Measurements from ENCODE around the gene ADTRP.

- TF ChIP-seq CTCF (IDR thresholded peaks at IDR 0.05) (no peak), USF2 (CRISPR knock-in tag; IDR thresholded peaks at IDR 0.05) (no peak), TEAD4 (CRISPR knock-in tag; IDR thresholded peaks at IDR 0.05) (no peak), NR1H2 (CRISPR knock-in tag; IDR thresholded peaks at IDR 0.05) (no peak), ZNF232 (CRISPR knock-in tag; IDR thresholded peaks at IDR 0.05) (no peak), TEAD1 (CRISPR knock-in tag; IDR thresholded peaks at IDR 0.05) (no peak), PRRX2 (CRISPR knock-in tag; IDR thresholded peaks at IDR 0.05) (no peak), ATF2 (CRISPR knock-in tag; IDR thresholded peaks at IDR 0.05; ENCODE audit: borderline replicate concordance, low read depth) (no peak), MAX (CRISPR knock-in tag; IDR thresholded peaks at IDR 0.05) (no peak), SP1 (CRISPR knock-in tag; conservative IDR thresholded peaks at IDR 0.05) (no peak), SMAD4 (CRISPR knock-in tag; IDR thresholded peaks at IDR 0.05) (no peak), CREM (CRISPR knock-in tag; IDR thresholded peaks at IDR 0.05) (no peak), ARID4B (CRISPR knock-in tag; IDR thresholded peaks at IDR 0.05; ENCODE audit: borderline replicate concordance) (no peak), ZBTB21 (CRISPR knock-in tag; IDR thresholded peaks at IDR 0.05; ENCODE audit: borderline replicate concordance) (no peak)
These were observed 34.3 kb upstream of the ADTRP start for GRCh38 chr6:11812951-11813350.
